K562 (cell line): ENCODE data around the gene DPP8. TPM values are rescaled to one million over a fixed set of nuclear protein-coding genes. Genes with fewer than 3 reads are reported as not detected.

Source experiments
- ARHGAP35 ChIP-seq: fragments of 450-650 bp; IDR thresholded peaks from 2 replicates; pipeline ENCODE4 v1.6.1; 2018; ENCODE audit not compliant: partially characterized antibody
- CBFA2T3 ChIP-seq: fragments of 450-650 bp; IDR thresholded peaks from 2 replicates; pipeline ENCODE4 v1.6.1; 2017
- CREB1 ChIP-seq, 2 experiments: sonication (generic) in 1 of 2; formaldehyde crosslinking in 1 of 2; IDR thresholded peaks; 2 replicates each; pipeline versions ENCODE4 v1.6.1 to v1.8.0; 2012 to 2022; ENCODE audit warnings: inconsistent platforms in 1 of 2, mild to moderate bottlenecking in 1 of 2, missing genetic modification reagents in 1 of 2, moderate library complexity in 1 of 2
- CTBP1 ChIP-seq: fragments of 450-650 bp; IDR thresholded peaks from 2 replicates; pipeline ENCODE4 v1.6.1; 2016; ENCODE audit warnings: borderline replicate concordance
- ETV1 ChIP-seq: fragments of 450-650 bp; conservative IDR thresholded peaks from 2 replicates; pipeline ENCODE4 v1.6.1; 2016; ENCODE audit warnings: missing genetic modification characterization, control low read depth, low read depth, missing compliant biosample characterization
- NR1H2 ChIP-seq: sonication (generic); formaldehyde crosslinking; IDR thresholded peaks from 2 replicates; pipeline ENCODE4 v1.4.0; 2020; ENCODE audit warnings: mild to moderate bottlenecking, missing genetic modification reagents
- PHB ChIP-seq: fragments of 250-450 bp; sonication (Bioruptor Pico); IDR thresholded peaks from 2 replicates; pipeline ENCODE4 v1.5.0; 2021
- POU5F1 ChIP-seq: fragments of 150-350 bp; IDR thresholded peaks from 2 replicates; pipeline ENCODE4 v1.6.1; 2014; ENCODE audit warnings: borderline replicate concordance, low read length, low read depth, mild to moderate bottlenecking; ENCODE audit not compliant: partially characterized antibody
- PURB ChIP-seq: sonication (generic); formaldehyde crosslinking; IDR thresholded peaks from 2 replicates; pipeline ENCODE4 v1.9.0; 2021; ENCODE audit warnings: low read depth, mild to moderate bottlenecking, missing genetic modification reagents
- RNF2 ChIP-seq: sonication (generic); IDR thresholded peaks from 2 replicates; pipeline ENCODE4 v1.6.1; 2016
- SIX5 ChIP-seq, 2 experiments: IDR thresholded peaks; 2 replicates each; pipeline ENCODE4 v1.6.1; 2011; ENCODE audit warnings: low read length in 2 of 2, borderline replicate concordance in 1 of 2, low read depth in 1 of 2, mild to moderate bottlenecking in 1 of 2, moderate library complexity in 1 of 2; ENCODE audit not compliant: insufficient read depth in 1 of 2
- STAT5A ChIP-seq: IDR thresholded peaks from 2 replicates; pipeline ENCODE4 v1.6.1; 2012; ENCODE audit warnings: low read length, inconsistent platforms, borderline replicate concordance
- TGIF2 ChIP-seq: sonication (generic); formaldehyde crosslinking; IDR thresholded peaks from 2 replicates; pipeline ENCODE4 v1.8.1; 2022; ENCODE audit warnings: mild to moderate bottlenecking, missing genetic modification reagents, moderate library complexity
- TRIM24 ChIP-seq, 2 experiments: fragments of 450-650 bp; IDR thresholded peaks; 2 replicates each; pipeline ENCODE4 v1.6.1; 2016
- ZBTB1 ChIP-seq: sonication (generic); formaldehyde crosslinking; IDR thresholded peaks from 2 replicates; pipeline ENCODE4 v1.8.1; 2023; ENCODE audit warnings: missing genetic modification reagents, low read depth, mild to moderate bottlenecking, borderline replicate concordance
- ZBTB40 ChIP-seq, 2 experiments: fragments of 450-650 bp in 1 of 2; sonication (generic) in 1 of 2; formaldehyde crosslinking in 1 of 2; IDR thresholded peaks; 2 replicates each; pipeline versions ENCODE4 v1.7.1 to v1.9.0; 2016 to 2022; ENCODE audit warnings: inconsistent platforms in 1 of 2, mild to moderate bottlenecking in 1 of 2, missing genetic modification reagents in 1 of 2
- ZNF277 ChIP-seq: fragments of 250-450 bp; sonication (Bioruptor Pico); IDR thresholded peaks from 2 replicates; pipeline ENCODE4 v1.8.0; 2022; ENCODE audit warnings: inconsistent platforms, mild to moderate bottlenecking, moderate library complexity, borderline replicate concordance
- polyA plus RNA-seq, 8 experiments: library from polyadenylated mRNA; depleted of rRNA in 4 of 8; stranded (reverse) in 5 of 8; unstranded in 3 of 8; fragments of >200 nt; fragmentation: Nextera tagmentation in 2 of 8; fragmentation: Illumina TruSeq in 1 of 8; extraction: Ambion mirVana in 2 of 8; extraction: Trizol in 1 of 8; gene quantifications; 2 replicates each; pipeline versions ENCODE4 v1.2.1 to v1.2.3, GENCODE V29; 2011 to 2014; ENCODE audit warnings: inconsistent platforms in 1 of 8, missing spikeins in 1 of 8
- total RNA-seq, 7 experiments: library from RNA; depleted of rRNA in 6 of 7; stranded (reverse); fragments of >200 nt in 6 of 7; fragmentation: Illumina TruSeq in 2 of 7; extraction: Trizol in 2 of 7; gene quantifications; 2 replicates each; pipeline versions ENCODE4 v1.2.1 to v1.2.3, GENCODE V29; 2011 to 2021; ENCODE audit warnings: low replicate concordance in 1 of 7

Gene DPP8
- total and polyA plus RNA-seq, 9 of the 15 experiments (the other 6 are each of a cell fraction or from before 2014, with no cell fraction given) = 5.5 to 36.7 (median 20.7) TPM

- no peak for TF ChIP-seq SIX5 (IDR thresholded peaks at IDR 0.05; ENCODE audit: borderline replicate concordance in 1 of 2, insufficient read depth in 1 of 2, low read depth in 1 of 2, low read length in 2 of 2)
- no peak for TF ChIP-seq ARHGAP35
- TF ChIP-seq ZBTB1 = peak; percentile 17; the same call in 1 of the 2 replicates
- TF ChIP-seq CREB1 (IDR thresholded peaks at IDR 0.05) = peak; percentile 51; the same call in 1 of the 2 replicates
- peak; percentile 61; the same call in 1 of the 2 replicates for TF ChIP-seq CREB1 (CRISPR knock-in tag; IDR thresholded peaks at IDR 0.05)
- no peak for TF ChIP-seq TGIF2 (CRISPR knock-in tag)
- peak; percentile 67 for TF ChIP-seq CTBP1
- no peak for TF ChIP-seq TRIM24 (IDR thresholded peaks at IDR 0.05)
- TF ChIP-seq STAT5A = no peak
- no peak for TF ChIP-seq PHB
- TF ChIP-seq PURB (CRISPR knock-in tag) = no peak
- TF ChIP-seq ZBTB40 (IDR thresholded peaks at IDR 0.05) = 0 out of 2 replicates have a peak, but pooled peaks have one; percentile 27
- no peak for TF ChIP-seq ZBTB40 (CRISPR knock-in tag; IDR thresholded peaks at IDR 0.05)
- no peak for TF ChIP-seq ETV1 (tag)
- TF ChIP-seq POU5F1 = peak; percentile 33
- peak; percentile 73; the same call in 1 of the 2 replicates for TF ChIP-seq RNF2
- peak; percentile 88; the same call in 1 of the 2 replicates for TF ChIP-seq NR1H2 (CRISPR knock-in tag)
- TF ChIP-seq CBFA2T3 = no peak
- no peak for TF ChIP-seq ZNF277 (CRISPR knock-in tag)
Observed at GRCh38 chr15:65530318-65531111, 13.0 kb upstream of the DPP8 start, which contains the start of gene HACD3 (continued).
